CD4-positive, alpha-beta memory T cell (primary cell): Measurements from ENCODE around the gene DSPP. TPM values are rescaled to one million over a fixed set of nuclear protein-coding genes. Genes with fewer than 3 reads are reported as not detected.

ENCODE experiments used
- CTCF ChIA-PET: fragments of 350-600 bp; sonication (Branson Sonifier 250); formaldehyde crosslinking; loops from one replicate; lab custom pipeline; 2021; ENCODE audit warnings: inconsistent platforms; ENCODE audit not compliant: partially characterized antibody; lab: Charles Lee
- POLR2A ChIA-PET: fragments of 350-600 bp; sonication (Branson Sonifier 250); formaldehyde crosslinking; loops from one replicate; lab custom pipeline; 2021; ENCODE audit not compliant: partially characterized antibody; lab: Charles Lee
- DNase-seq, 5 donors: peaks; one replicate each; pipeline versions ENCODE4 v3.0.0 to v3.0.0-alpha.2; 2020 to 2022; ENCODE audit warnings: mixed read lengths in 1 of 5
- H3K27ac ChIP-seq: one replicate; pipeline ENCODE4 v1.7.0; 2013; ENCODE audit warnings: low read depth, low read length
- H3K27me3 ChIP-seq: 2 replicates; pipeline ENCODE4 v1.7.0; 2013; ENCODE audit warnings: mild to moderate bottlenecking, low read length, moderate library complexity; ENCODE audit not compliant: insufficient read depth
- H3K36me3 ChIP-seq: 2 replicates; pipeline ENCODE4 v1.7.0; 2013; ENCODE audit warnings: mild to moderate bottlenecking, low read length, moderate library complexity; ENCODE audit not compliant: insufficient read depth
- H3K4me1 ChIP-seq: 2 replicates; pipeline ENCODE4 v1.7.0; 2013; ENCODE audit warnings: mild to moderate bottlenecking, low read length, moderate library complexity; ENCODE audit not compliant: insufficient read depth
- H3K4me3 ChIP-seq, 2 donors: one replicate each; pipeline ENCODE4 v1.7.0; 2013; ENCODE audit warnings: low read length in 2 of 2, mild to moderate bottlenecking in 1 of 2
- H3K9me3 ChIP-seq, 2 donors: one replicate each; pipeline ENCODE4 v1.7.0; 2013; ENCODE audit warnings: low read length in 2 of 2, control low read depth in 1 of 2; ENCODE audit not compliant: control insufficient read depth in 1 of 2
- H3K27ac Mint-ChIP-seq, 7 donors: one replicate each; pipeline ENCODE4 v1.8.0; 2020 to 2021; ENCODE audit warnings: mixed read lengths in 7 of 7, mild to moderate bottlenecking in 6 of 7, inconsistent platforms in 3 of 7, moderate library complexity in 3 of 7
- H3K27me3 Mint-ChIP-seq, 2 donors: one replicate each; pipeline ENCODE4 v1.8.0; 2020 to 2021; ENCODE audit warnings: mixed read lengths in 2 of 2
- H3K36me3 Mint-ChIP-seq, 2 donors: one replicate each; pipeline ENCODE4 v1.8.0; 2020 to 2021; ENCODE audit warnings: mixed read lengths in 2 of 2, inconsistent platforms in 1 of 2, mild to moderate bottlenecking in 1 of 2
- H3K4me1 Mint-ChIP-seq, 4 donors: one replicate each; pipeline ENCODE4 v1.8.0; 2020 to 2021; ENCODE audit warnings: mixed read lengths in 4 of 4, mild to moderate bottlenecking in 1 of 4
- H3K4me3 Mint-ChIP-seq, 8 donors: one replicate each; pipeline ENCODE4 v1.8.0; 2020 to 2021; ENCODE audit warnings: mixed read lengths in 8 of 8, mild to moderate bottlenecking in 7 of 8, moderate library complexity in 6 of 8, inconsistent platforms in 3 of 8
- H3K9me3 Mint-ChIP-seq, 8 donors: one replicate each; pipeline ENCODE4 v1.8.0; 2020 to 2021; ENCODE audit warnings: mixed read lengths in 8 of 8, mild to moderate bottlenecking in 5 of 8, inconsistent platforms in 3 of 8, moderate library complexity in 1 of 8
- intact Hi-C: fragments of 100-400 bp; cut with micrococcal nuclease; formaldehyde crosslinking; loops from one replicate; pipeline ENCODE4 v1.15.1; 2023
- polyA plus RNA-seq, 2 donors: library from polyadenylated mRNA; unstranded; fragments of 300-500 nt; fragmentation: Illumina TruSeq; gene quantifications; one replicate each; pipeline ENCODE4 v1.2.3, GENCODE V29; 2021
- total RNA-seq, 2 experiments: library from RNA; stranded (reverse); gene quantifications; one replicate each; pipeline ENCODE4 v1.2.3, GENCODE V29; 2021

The DSPP gene
- total and polyA plus RNA-seq, 4 experiments from 2014 or later: not detected

DNA sequence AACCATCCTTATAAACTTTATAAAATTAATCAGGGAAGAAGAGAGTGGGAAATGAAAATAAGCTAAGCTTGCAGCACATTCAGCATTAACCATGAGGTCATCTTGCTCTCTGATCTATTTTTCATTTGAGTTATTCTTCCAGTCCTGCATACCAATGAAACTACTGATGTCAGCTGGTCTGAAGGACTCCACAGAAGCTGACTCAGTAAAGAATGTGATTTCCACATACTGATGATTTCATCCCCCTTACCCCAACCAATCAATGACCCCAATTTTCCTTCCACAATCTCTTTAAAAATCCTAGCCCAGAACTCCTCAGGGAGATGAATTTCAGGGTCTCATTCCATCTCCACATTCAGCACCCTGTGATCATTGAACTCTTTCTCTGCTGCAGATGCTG lies 18.8 kb upstream of the DSPP start:
- H3K4me3 ChIP-seq: no peak overlapping the region
- no peak for DNase-seq
- no peaks in the 10 kb centered on the region for H3K4me1 Mint-ChIP-seq
- H3K27ac ChIP-seq: no peak overlapping the region
- intact Hi-C loops: no loop called here
- no peak overlapping the region for H3K27ac Mint-ChIP-seq
- H3K27me3 Mint-ChIP-seq: peaks cover 0 to 9% of the 10 kb centered on the region in 2 donors
- H3K9me3 ChIP-seq: no peaks in the 10 kb centered on the region
- POLR2A ChIA-PET: no interaction called here
- no peak overlapping the region for H3K4me3 Mint-ChIP-seq
- no peaks in the 10 kb centered on the region for H3K36me3 ChIP-seq
- peaks cover 0 to 3% (median 0%) of the 10 kb centered on the region in 8 donors for H3K9me3 Mint-ChIP-seq
- H3K27me3 ChIP-seq: no peaks in the 10 kb centered on the region
- H3K36me3 Mint-ChIP-seq: no peaks in the 10 kb centered on the region
- CTCF ChIA-PET: no interaction called here
- H3K4me1 ChIP-seq: no peaks in the 10 kb centered on the region

DNA sequence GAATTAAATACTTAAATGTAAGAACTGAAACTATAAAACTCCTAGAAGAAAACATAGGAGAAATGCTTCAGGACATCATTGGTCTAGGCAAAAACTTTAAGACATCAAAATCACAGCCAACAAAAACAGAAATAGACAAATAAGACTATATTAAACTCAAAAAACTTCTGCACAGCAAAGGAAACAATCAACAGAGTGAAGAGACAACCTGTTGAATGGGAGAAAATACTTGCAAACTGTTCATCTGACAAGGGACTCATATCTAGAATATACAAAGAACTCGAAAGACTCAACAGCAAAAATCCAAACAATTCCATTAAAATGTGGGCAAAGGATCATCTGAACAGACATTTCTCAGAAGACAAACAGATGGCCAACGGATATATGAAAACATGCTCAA lies 16.2 kb upstream of the DSPP start:
- no peak for DNase-seq
- Mint-ChIP-seq H3K27ac (no peak overlapping the region), H3K27me3 (peaks cover 3 to 10% of the 10 kb centered on the region in 2 donors), H3K36me3 (no peaks in the 10 kb centered on the region), H3K9me3 (peaks cover 0 to 3% (median 0%) of the 10 kb centered on the region in 8 donors), H3K4me3 (no peak overlapping the region), H3K4me1 (no peaks in the 10 kb centered on the region)
- Histone ChIP-seq H3K9me3 (no peaks in the 10 kb centered on the region), H3K27ac (no peak overlapping the region), H3K4me1 (no peaks in the 10 kb centered on the region), H3K36me3 (no peaks in the 10 kb centered on the region), H3K27me3 (no peaks in the 10 kb centered on the region), H3K4me3 (no peak overlapping the region)
- intact Hi-C loops: no loop called here
- ChIA-PET CTCF (no interaction called here), POLR2A (no interaction called here)

DNA sequence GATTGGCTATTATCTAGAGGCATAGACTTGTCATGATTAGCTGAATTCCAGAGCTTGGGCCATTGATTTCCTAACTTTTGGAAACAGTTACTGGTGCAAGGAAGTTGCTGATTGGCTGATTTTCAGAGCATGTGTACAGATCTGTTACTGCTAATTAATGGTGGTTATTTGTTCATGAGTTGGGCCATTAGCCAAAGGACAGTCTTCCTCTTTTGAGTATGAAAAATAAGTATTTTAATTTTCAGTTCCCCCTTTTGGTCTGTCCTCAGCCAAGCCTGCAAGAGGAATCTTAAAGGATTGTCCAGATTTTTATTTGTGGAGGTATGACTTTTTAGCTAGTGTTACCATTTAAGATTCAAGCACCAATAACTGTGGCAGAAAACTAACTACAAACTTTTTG lies 7.0 kb upstream of the DSPP start:
- H3K4me3 ChIP-seq: no peak overlapping the region
- H3K36me3 ChIP-seq: no peaks in the 10 kb centered on the region
- no peaks in the 10 kb centered on the region for H3K27me3 ChIP-seq
- peaks cover 0 to 4% (median 0%) of the 10 kb centered on the region in 8 donors for H3K9me3 Mint-ChIP-seq
- ChIA-PET POLR2A (no interaction called here), CTCF (no interaction called here)
- no peak overlapping the region for H3K4me3 Mint-ChIP-seq
- H3K4me1 Mint-ChIP-seq: no peaks in the 10 kb centered on the region
- no peak overlapping the region for H3K27ac Mint-ChIP-seq
- H3K4me1 ChIP-seq: no peaks in the 10 kb centered on the region
- DNase-seq: no peak
- no peaks in the 10 kb centered on the region for H3K9me3 ChIP-seq
- peaks cover 1 to 6% of the 10 kb centered on the region in 2 donors for H3K27me3 Mint-ChIP-seq
- H3K36me3 Mint-ChIP-seq: no peaks in the 10 kb centered on the region
- no peak overlapping the region for H3K27ac ChIP-seq
- intact Hi-C loops: no loop called here

DNA sequence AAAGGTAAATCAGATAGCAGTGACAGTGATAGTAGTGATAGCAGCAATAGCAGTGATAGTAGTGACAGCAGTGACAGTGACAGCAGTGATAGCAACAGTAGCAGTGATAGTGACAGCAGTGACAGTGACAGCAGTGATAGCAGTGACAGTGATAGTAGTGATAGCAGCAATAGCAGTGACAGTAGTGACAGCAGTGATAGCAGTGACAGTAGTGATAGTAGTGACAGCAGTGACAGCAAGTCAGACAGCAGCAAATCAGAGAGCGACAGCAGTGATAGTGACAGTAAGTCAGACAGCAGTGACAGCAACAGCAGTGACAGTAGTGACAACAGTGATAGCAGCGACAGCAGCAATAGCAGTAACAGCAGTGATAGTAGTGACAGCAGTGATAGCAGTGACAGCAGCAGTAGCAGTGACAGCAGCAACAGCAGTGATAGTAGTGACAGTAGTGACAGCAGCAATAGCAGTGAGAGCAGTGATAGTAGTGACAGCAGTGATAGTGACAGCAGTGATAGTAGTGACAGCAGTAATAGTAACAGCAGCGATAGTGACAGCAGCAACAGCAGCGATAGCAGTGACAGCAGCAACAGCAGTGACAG lies 6.1 kb downstream of the DSPP start:
- Histone ChIP-seq H3K36me3 (no peaks in the 10 kb centered on the region), H3K27me3 (no peaks in the 10 kb centered on the region), H3K4me3 (no peak overlapping the region), H3K9me3 (no peaks in the 10 kb centered on the region), H3K4me1 (no peaks in the 10 kb centered on the region), H3K27ac (no peak overlapping the region)
- ChIA-PET CTCF (no interaction called here), POLR2A (no interaction called here)
- DNase-seq: no peak
- Mint-ChIP-seq H3K9me3 (no peaks in the 10 kb centered on the region), H3K4me1 (no peaks in the 10 kb centered on the region), H3K27ac (no peak overlapping the region), H3K4me3 (no peak overlapping the region), H3K27me3 (peaks cover 1 to 3% of the 10 kb centered on the region in 2 donors), H3K36me3 (no peaks in the 10 kb centered on the region)
- intact Hi-C loops: no loop called here

DNA sequence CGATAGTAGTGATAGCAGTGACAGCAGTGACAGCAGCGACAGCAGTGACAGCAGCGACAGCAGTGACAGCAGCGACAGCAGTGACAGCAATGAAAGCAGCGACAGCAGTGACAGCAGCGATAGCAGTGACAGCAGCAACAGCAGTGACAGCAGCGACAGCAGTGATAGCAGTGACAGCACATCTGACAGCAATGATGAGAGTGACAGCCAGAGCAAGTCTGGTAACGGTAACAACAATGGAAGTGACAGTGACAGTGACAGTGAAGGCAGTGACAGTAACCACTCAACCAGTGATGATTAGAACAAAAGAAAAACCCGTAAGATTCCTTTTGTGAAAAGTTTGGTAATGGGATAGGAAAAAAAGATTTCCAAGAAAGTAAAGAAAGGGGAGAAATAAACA lies 7.9 kb downstream of the DSPP start:
- intact Hi-C loops: no loop called here
- H3K27ac ChIP-seq: no peak overlapping the region
- H3K27me3 Mint-ChIP-seq: peaks cover 3 to 5% of the 10 kb centered on the region in 2 donors
- ChIA-PET POLR2A (no interaction called here), CTCF (no interaction called here)
- no peak for DNase-seq
- H3K4me1 Mint-ChIP-seq: no peaks in the 10 kb centered on the region
- H3K9me3 ChIP-seq: no peaks in the 10 kb centered on the region
- H3K27me3 ChIP-seq: no peaks in the 10 kb centered on the region
- H3K36me3 Mint-ChIP-seq: no peaks in the 10 kb centered on the region
- H3K36me3 ChIP-seq: no peaks in the 10 kb centered on the region
- H3K4me1 ChIP-seq: no peaks in the 10 kb centered on the region
- H3K4me3 ChIP-seq: no peak overlapping the region
- no peak overlapping the region for H3K4me3 Mint-ChIP-seq
- no peaks in the 10 kb centered on the region for H3K9me3 Mint-ChIP-seq
- H3K27ac Mint-ChIP-seq: no peak overlapping the region

DNA sequence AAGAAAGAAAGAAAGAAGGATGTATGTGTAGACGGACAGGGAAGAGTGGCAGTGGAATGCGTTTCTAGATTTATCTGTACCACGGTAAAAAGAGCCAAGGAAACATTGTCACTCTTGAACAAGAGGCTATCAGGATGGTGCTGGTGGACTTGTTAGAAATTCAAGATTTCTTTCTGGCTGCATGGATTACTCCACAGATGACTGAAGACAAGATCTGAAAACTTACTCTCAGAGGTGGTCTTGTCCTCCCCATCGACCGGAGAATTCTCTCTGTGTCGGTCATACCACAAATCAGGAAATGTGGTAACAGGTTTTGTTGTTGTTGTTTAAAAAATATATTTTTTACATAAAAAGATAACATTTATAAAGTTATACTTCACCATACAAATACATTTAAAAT lies 11.8 kb downstream of the DSPP start:
- DNase-seq: no peak
- Histone ChIP-seq H3K4me3 (no peak overlapping the region), H3K36me3 (no peaks in the 10 kb centered on the region), H3K27ac (no peak overlapping the region), H3K27me3 (no peaks in the 10 kb centered on the region), H3K9me3 (no peaks in the 10 kb centered on the region), H3K4me1 (no peaks in the 10 kb centered on the region)
- no peaks in the 10 kb centered on the region for H3K36me3 Mint-ChIP-seq
- H3K4me1 Mint-ChIP-seq: no peaks in the 10 kb centered on the region
- no peak overlapping the region for H3K4me3 Mint-ChIP-seq
- H3K27ac Mint-ChIP-seq: no peak overlapping the region
- POLR2A ChIA-PET: no interaction called here
- no peaks in the 10 kb centered on the region for H3K9me3 Mint-ChIP-seq
- CTCF ChIA-PET: no interaction called here
- intact Hi-C loops: no loop called here
- peaks cover 0 to 5% of the 10 kb centered on the region in 2 donors for H3K27me3 Mint-ChIP-seq

DNA sequence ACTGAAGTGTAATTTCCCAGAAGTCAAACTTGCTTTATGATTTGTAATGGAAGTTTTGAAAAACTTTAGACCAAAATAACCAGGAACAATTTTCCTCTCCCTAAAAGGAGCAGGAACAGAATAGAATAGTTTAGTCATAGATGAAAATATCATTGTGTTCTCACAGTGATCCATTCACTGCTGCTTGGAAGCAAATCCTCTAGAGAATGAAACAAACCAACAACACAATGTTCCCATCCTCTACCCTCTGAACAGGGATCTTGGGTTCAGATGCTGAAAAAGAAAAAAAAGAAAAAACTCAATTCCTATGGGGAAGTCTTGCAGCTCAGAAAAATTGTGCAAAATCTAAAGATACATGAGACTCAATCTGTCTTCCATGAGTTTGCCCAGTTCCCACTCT lies 12.2 kb downstream of the DSPP start:
- H3K4me3 Mint-ChIP-seq: no peak overlapping the region
- POLR2A ChIA-PET: no interaction called here
- no peak for DNase-seq
- CTCF ChIA-PET: no interaction called here
- H3K27me3 ChIP-seq: no peaks in the 10 kb centered on the region
- intact Hi-C loops: no loop called here
- H3K4me1 Mint-ChIP-seq: no peaks in the 10 kb centered on the region
- no peaks in the 10 kb centered on the region for H3K9me3 ChIP-seq
- no peak overlapping the region for H3K27ac Mint-ChIP-seq
- H3K27me3 Mint-ChIP-seq: peaks cover 0 to 5% of the 10 kb centered on the region in 2 donors
- H3K9me3 Mint-ChIP-seq: no peaks in the 10 kb centered on the region
- no peaks in the 10 kb centered on the region for H3K36me3 ChIP-seq
- H3K27ac ChIP-seq: no peak overlapping the region
- H3K4me3 ChIP-seq: no peak overlapping the region
- no peaks in the 10 kb centered on the region for H3K36me3 Mint-ChIP-seq
- H3K4me1 ChIP-seq: no peaks in the 10 kb centered on the region

DNA sequence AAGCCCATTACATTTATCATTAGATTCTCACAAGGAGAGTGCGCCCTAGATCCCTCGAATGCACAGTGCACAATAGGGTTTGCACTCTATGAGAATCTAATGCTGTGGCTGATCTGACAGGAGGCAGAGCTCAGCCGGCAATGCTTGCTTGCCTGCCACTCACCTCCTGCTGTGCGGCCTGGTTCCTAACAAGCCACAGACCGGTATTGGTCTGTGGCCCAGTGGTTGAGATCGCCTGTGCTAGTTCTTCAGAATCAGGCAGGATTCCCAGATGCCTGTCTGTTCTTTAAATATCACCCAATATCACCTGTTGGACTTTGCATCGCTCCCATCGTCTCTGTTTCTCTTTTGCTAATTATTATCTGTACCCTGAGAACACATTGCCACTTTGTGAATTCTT lies 14.0 kb downstream of the DSPP start:
- Histone ChIP-seq H3K27ac (no peak overlapping the region), H3K36me3 (no peaks in the 10 kb centered on the region), H3K4me1 (no peaks in the 10 kb centered on the region), H3K27me3 (no peaks in the 10 kb centered on the region), H3K9me3 (no peaks in the 10 kb centered on the region), H3K4me3 (no peak overlapping the region)
- Mint-ChIP-seq H3K4me1 (no peaks in the 10 kb centered on the region), H3K27me3 (peaks cover 0 to 4% of the 10 kb centered on the region in 2 donors), H3K9me3 (no peaks in the 10 kb centered on the region), H3K27ac (no peak overlapping the region), H3K4me3 (no peak overlapping the region), H3K36me3 (no peaks in the 10 kb centered on the region)
- intact Hi-C loops: no loop called here
- no peak for DNase-seq
- CTCF ChIA-PET: no interaction called here
- POLR2A ChIA-PET: interaction anchor here (0.6 kb wide), 1 partner anchor 333 kb away, joined by 3 read pairs; no protein-coding TSS in a partner anchor
